ENCODE data around the gene MSANTD2. TPM values are rescaled to one million over a fixed set of nuclear protein-coding genes. Genes with fewer than 3 reads are reported as not detected.
A peak's percentile ranks its signal among the peaks of the same experiment; 100 is the strongest.

The MSANTD2 gene
- total and polyA plus RNA-seq, 11 donors, result 2.2 to 5.4 (median 3.1) TPM

DNA sequence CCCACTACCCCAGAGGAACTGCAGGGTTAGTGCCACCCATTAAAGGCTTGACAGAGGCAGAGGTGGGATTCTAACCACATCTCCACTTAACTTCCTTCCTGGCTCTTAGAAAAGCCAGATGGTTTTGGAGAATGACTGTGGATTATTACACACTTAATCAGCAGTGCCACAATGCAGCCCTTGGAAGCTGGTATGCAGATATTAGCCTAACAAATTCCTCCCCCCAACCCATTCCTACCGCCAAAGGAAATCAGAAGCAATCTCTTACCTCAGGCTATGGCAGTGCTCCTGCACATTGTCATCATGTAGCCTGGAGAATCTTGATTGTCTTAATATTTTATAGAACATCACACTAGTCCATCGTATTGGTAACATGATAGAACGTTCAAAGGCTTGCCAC, 83.6 kb downstream of the MSANTD2 start:
- H3K4me1 ChIP-seq, result peaks cover 0 to 25% (median 11%) of the 10 kb centered on the region in 12 donors
- H3K36me3 ChIP-seq, result no peaks in the 10 kb centered on the region
- peak overlapping the region in 4 of 12 donors; percentile 16 to 74 (median 59) for H3K27ac ChIP-seq
- no peak overlapping the region for H3K4me3 ChIP-seq
- TF ChIP-seq POLR2A (IDR thresholded peaks at IDR 0.05), result no peak
- TF ChIP-seq, protein P1, sequence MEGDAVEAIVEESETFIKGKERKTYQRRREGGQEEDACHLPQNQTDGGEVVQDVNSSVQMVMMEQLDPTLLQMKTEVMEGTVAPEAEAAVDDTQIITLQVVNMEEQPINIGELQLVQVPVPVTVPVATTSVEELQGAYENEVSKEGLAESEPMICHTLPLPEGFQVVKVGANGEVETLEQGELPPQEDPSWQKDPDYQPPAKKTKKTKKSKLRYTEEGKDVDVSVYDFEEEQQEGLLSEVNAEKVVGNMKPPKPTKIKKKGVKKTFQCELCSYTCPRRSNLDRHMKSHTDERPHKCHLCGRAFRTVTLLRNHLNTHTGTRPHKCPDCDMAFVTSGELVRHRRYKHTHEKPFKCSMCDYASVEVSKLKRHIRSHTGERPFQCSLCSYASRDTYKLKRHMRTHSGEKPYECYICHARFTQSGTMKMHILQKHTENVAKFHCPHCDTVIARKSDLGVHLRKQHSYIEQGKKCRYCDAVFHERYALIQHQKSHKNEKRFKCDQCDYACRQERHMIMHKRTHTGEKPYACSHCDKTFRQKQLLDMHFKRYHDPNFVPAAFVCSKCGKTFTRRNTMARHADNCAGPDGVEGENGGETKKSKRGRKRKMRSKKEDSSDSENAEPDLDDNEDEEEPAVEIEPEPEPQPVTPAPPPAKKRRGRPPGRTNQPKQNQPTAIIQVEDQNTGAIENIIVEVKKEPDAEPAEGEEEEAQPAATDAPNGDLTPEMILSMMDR (IDR thresholded peaks at IDR 0.05), result no peak
- peaks cover 0 to 43% (median 16%) of the 10 kb centered on the region in 9 donors for H3K27me3 ChIP-seq
- 53 to 84% (median 65%) methylated on average over 3 of the region's 3 CpGs for WGBS, 4 donors
- H3K9me3 ChIP-seq, result no peaks in the 10 kb centered on the region
- DNase-seq, result no peak
- no peak for ATAC-seq
- intact Hi-C loops (cut with DNase I), result loop anchor here in 4 of 10 donors (2.0 to 5.0 kb wide), 2 partner anchors 39 to 46 kb away; partner anchors contain the start of gene ESAM (in 1 of the 4)

Other genes starting within 250 kb of the MSANTD2 start
- not detected for gene OR8A1, start 230.4 kb downstream of the MSANTD2 start, total RNA-seq
- not detected for gene OR8A1, start 230.4 kb downstream of the MSANTD2 start, polyA plus RNA-seq
- not detected for gene PANX3, start 189.0 kb downstream of the MSANTD2 start, total RNA-seq
- not detected for gene PANX3, start 189.0 kb downstream of the MSANTD2 start, polyA plus RNA-seq
- 10 to 100 TPM; 13.9 to 24.9 (median 19.8) TPM for gene TBRG1, start 177.5 kb downstream of the MSANTD2 start, total RNA-seq
- 10 to 100 TPM; 12.0 to 27.2 TPM for gene TBRG1, start 177.5 kb downstream of the MSANTD2 start, polyA plus RNA-seq
- 10 to 100 TPM; 36.7 to 87.8 (median 60.1) TPM for gene SIAE, start 126.7 kb downstream of the MSANTD2 start, total RNA-seq
- 10 to 100 TPM; 24.2 to 43.1 TPM for gene SIAE, start 126.7 kb downstream of the MSANTD2 start, polyA plus RNA-seq
- gene SPA17, start 126.5 kb downstream of the MSANTD2 start, total RNA-seq, result 1 to 10 TPM; 1.3 to 4.4 (median 2.8) TPM
- gene SPA17, start 126.5 kb downstream of the MSANTD2 start, polyA plus RNA-seq, result 1 to 10 TPM; 3.3 to 5.6 TPM
- 1 to 10 TPM; 1.2 to 9.0 (median 3.3) TPM for gene NRGN, start 60.5 kb downstream of the MSANTD2 start, total RNA-seq
- 10 to 100 TPM in 1 of 2 donors, 1 to 10 TPM in 1; 4.4 to 13.8 TPM for gene NRGN, start 60.5 kb downstream of the MSANTD2 start, polyA plus RNA-seq
- gene VSIG2, start 48.2 kb downstream of the MSANTD2 start, total RNA-seq, result 1 to 10 TPM in 6 of 9 donors, under 1 TPM in 3; 0.44 to 4.8 (median 1.4) TPM
- gene VSIG2, start 48.2 kb downstream of the MSANTD2 start, polyA plus RNA-seq, result under 1 TPM; 0.42 to 0.61 TPM
- 100 to 1,000 TPM in 1 of 9 donors, 10 to 100 TPM in 8; 24.8 to 111 (median 43.3) TPM for gene ESAM, start 38.1 kb downstream of the MSANTD2 start, total RNA-seq
- gene ESAM, start 38.1 kb downstream of the MSANTD2 start, polyA plus RNA-seq, result 10 to 100 TPM; 35.9 to 81.2 TPM
- gene ROBO3, start 65.0 kb upstream of the MSANTD2 start, total RNA-seq, result 10 to 100 TPM in 1 of 9 donors, 1 to 10 TPM in 8; 2.5 to 18.6 (median 3.2) TPM
- 1 to 10 TPM; 2.8 to 8.1 TPM for gene ROBO3, start 65.0 kb upstream of the MSANTD2 start, polyA plus RNA-seq
- 10 to 100 TPM; 16.3 to 63.5 (median 27.1) TPM for gene ROBO4, start 97.5 kb upstream of the MSANTD2 start, total RNA-seq
- gene ROBO4, start 97.5 kb upstream of the MSANTD2 start, polyA plus RNA-seq, result 10 to 100 TPM; 17.7 to 21.8 TPM
- gene HEPN1, start 118.8 kb upstream of the MSANTD2 start, total RNA-seq, result not detected
- not detected for gene HEPN1, start 118.8 kb upstream of the MSANTD2 start, polyA plus RNA-seq
- gene HEPACAM, start 135.6 kb upstream of the MSANTD2 start, total RNA-seq, result 1 to 10 TPM in 2 of 9 donors, under 1 TPM in 4, not detected in 3; 0.07 to 2.6 (median 0.26) TPM
- gene HEPACAM, start 135.6 kb upstream of the MSANTD2 start, polyA plus RNA-seq, result under 1 TPM in 1 of 2 donors, not detected in 1; 0.58 TPM
- 1 to 10 TPM in 2 of 9 donors, under 1 TPM in 7; 0.12 to 1.8 (median 0.19) TPM for gene CCDC15, start 153.8 kb upstream of the MSANTD2 start, total RNA-seq
- under 1 TPM; 0.08 to 0.27 TPM for gene CCDC15, start 153.8 kb upstream of the MSANTD2 start, polyA plus RNA-seq